ENCODE measurements around the gene PLXNA2.

DNA sequence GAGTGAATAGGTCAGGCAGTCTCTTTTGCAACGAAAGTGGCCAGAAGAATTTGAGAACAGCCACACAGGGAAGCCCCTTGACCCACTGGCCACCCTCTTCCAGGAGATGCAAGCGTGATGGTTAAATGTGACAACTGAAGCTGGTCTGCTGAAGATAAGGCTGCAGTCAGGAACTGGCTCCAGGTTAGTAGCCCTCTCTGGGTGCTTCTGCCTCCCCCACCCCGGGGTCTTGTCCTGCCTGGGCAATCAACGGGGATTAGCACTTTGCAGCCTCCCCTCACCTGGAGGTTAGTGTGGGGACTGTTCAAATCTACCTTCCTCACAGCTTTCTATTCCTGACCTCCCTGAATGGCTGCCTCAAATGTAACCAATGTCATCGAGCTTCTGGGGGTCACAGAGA, 125.9 kb downstream of the PLXNA2 start:
- TF ChIP-seq, protein P1, sequence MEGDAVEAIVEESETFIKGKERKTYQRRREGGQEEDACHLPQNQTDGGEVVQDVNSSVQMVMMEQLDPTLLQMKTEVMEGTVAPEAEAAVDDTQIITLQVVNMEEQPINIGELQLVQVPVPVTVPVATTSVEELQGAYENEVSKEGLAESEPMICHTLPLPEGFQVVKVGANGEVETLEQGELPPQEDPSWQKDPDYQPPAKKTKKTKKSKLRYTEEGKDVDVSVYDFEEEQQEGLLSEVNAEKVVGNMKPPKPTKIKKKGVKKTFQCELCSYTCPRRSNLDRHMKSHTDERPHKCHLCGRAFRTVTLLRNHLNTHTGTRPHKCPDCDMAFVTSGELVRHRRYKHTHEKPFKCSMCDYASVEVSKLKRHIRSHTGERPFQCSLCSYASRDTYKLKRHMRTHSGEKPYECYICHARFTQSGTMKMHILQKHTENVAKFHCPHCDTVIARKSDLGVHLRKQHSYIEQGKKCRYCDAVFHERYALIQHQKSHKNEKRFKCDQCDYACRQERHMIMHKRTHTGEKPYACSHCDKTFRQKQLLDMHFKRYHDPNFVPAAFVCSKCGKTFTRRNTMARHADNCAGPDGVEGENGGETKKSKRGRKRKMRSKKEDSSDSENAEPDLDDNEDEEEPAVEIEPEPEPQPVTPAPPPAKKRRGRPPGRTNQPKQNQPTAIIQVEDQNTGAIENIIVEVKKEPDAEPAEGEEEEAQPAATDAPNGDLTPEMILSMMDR (IDR thresholded peaks at IDR 0.05), result no peak
- no peak for TF ChIP-seq POLR2A (IDR thresholded peaks at IDR 0.05)
